Measurements from ENCODE around the gene TLR10.
"Not testable (repeated sequence)": the region's sequence is repeated elsewhere in the genome, so short reads cannot be mapped to it uniquely, and the experiment has no call there.

The TLR10 gene

DNA sequence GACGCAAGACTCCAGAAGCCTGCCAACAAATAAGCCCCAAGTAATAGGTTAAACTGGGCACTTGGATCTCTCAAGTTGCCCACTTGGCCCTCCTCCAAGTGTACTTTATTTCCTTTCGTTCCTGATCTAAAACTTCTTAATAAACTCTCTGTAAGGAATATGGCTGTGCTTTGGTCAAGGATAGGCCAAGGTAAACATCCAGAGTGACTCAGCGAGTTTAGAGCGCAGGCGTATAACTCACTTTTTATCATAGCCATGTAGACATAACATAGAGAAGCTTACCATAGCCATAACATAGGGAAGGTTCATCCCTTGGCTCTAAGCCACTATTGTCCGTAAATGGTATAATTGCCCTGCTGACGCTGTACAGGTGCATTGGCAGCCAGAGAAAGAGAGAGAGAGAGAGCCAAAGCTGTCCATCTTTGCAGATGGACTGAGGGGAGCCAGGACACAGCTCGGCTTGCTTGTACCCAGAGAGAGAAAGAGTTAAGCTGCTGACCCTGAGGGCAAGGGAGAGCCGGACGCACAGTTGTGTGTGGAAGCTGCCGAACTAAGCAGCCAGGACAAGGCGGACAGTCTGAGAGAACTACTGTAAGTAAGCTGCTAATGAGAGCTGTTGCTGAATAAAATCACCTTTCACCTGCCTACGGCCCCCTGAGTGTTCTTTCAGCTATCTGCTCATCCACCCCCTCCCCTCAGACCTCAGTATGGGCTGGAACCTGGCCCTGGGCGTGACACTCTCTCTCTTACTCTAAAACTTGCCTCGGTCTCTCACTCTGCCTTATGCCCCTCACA lies 20.0 kb upstream of the TLR10 start:
- no peak for DNase-seq

DNA sequence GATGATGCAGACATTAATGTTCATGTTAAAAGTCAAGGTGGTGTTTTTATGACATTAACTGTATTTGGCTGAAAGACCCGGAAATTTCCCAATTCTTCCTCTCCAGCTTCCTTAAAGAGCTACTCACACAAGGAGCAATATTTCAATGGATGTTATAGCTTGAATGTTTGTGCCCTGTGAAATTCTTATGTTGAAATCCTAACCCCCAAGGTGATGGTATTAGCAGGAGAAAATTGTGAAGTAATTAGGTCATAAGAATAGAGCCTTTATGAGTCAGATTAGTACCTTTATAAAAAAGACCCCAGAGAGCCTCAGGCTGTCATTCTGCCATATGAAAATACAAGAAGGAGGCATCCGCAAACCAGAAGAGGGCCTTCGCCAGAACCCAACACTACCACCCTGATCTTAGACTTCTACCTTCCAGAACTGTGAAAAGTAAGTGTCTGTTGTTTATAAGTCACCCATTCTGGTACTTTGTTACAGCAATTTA lies 18.2 kb upstream of the TLR10 start:
- no peak for DNase-seq

DNA sequence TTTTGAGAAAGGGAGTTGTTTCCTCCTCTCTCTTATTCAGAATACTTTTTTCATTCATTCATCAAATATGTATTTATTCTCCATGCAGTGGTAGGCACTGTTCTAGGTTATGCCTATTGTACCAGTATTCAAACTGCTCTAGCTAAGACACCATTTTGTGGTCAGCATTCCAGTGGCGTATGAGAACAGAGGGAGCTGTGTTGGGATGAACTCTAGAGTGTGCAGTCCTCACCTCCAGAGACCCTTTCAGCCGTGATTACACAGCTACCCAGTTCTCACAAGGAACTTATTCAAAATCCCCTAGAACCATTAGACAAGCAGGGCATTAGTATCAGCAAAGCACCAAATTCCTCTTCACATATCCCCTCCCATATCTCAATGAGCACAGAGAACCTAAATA lies 17.6 kb upstream of the TLR10 start:
- no peak for DNase-seq

DNA sequence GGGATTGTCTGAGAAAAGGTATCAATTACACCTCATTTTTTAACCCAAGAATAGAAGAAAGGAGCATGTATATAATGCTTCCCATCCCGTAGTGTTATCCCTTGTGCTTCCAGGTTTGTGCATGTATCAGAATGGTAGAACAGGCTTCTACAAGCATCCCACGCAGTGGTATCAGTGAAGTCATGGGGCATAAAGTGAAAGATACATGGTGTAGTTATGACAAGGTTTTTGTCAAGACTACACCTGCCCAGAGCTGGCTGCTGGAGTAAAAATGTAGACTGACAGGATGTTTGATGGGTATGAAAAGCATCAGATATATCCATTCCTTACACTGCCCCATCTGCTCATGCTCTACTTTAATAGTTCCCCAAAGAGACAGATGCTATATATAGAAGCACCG lies 12.3 kb upstream of the TLR10 start:
- DNase-seq: no peak

DNA sequence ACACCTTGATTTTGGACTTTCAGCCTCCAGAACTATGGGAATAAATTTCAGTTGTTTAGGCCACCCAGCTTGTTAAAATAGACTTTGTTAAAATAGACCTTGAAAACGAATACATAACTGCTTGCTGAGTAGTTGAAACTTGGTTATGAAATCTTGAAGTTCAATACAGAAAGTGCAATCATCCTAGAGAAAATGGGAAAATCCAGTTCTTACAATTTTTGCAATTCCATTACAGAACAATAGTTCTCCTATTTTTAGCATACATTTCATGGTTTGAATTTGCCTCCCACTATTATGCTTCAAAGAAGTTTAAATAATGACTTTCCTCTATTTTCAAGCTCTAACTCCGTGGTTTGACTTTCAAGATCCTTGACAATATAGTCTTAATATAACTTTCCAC lies 11.3 kb upstream of the TLR10 start:
- no peak for DNase-seq

DNA sequence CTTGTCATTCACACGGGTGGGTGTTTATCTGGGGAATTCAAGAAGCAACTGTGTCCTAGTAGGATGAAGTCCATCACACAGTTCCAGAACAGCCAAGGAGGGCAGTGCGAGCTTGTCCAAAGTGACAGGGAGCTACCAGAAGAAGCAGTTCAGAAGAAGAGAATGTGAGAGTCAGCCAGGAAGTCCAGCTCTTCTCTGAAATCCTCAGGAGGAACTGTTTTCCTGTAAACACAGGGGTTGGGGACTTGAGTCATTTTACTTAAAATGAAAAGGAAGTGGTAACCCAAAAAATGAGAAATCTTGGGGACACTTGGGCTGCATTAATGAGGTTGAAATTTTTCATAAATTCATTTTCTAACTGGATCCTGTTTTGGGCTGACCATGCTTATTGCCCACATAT lies 8.2 kb upstream of the TLR10 start:
- no peak for DNase-seq

DNA sequence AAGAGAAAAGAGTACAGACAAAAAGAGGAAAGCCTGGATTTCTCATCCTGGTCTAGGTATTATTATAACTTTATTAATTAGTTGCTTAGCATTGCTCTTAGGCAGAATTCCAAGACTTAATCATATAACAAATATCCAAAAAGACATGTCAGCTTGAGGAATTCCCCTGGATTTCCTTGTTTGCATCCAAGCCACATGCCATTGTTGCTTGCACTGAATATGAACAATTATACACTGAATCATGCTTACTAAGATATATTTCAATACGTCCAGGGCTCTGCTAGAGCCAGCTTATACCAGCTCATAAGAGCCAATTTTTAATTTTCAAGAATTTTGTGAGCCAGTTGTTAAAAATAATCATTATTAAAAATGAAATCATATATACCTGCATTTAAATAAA lies 5.5 kb upstream of the TLR10 start:
- no peak for DNase-seq

DNA sequence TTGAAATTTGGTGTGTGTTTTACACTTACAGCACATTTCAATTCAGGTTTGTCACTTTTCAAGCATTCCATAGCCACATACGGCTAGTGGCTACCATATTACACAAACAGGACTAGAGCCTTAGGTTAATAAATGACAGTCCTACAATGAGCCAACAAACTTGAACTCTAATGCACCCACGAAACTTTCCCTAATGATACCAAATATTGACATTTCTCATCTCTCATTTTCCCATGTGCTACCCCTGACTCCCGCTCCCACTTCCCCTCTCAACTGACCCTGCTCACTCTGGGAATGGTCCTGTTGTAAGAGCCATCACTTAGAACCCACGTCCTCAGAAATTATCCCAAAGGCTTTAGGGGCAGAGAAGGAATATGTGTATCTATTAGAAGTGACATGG lies 4.9 kb upstream of the TLR10 start:
- DNase-seq: no peak

DNA sequence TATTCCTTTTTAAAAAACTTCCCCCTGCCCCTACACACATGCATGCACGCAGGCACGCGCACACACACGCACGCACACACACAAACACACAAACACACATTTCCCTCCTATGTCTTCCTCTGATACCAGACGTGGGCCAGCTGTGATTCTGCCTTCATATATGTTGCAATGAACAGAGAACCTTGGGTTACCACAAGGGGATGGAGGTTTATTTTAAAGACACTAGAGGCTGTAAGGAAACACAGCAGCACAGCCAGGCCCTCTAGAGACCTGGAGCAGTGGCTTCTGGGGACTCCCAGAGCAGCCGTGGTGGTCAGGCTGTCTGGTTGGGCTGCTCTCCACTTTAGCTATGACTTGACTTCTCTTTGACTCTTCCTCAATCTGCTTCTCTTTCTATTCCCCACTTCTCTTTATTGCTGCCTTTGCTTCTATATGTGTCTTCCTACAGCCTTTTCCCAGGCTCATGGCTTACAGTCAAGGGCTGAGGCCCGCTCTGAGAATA lies 3.2 kb upstream of the TLR10 start:
- no peak for DNase-seq

DNA sequence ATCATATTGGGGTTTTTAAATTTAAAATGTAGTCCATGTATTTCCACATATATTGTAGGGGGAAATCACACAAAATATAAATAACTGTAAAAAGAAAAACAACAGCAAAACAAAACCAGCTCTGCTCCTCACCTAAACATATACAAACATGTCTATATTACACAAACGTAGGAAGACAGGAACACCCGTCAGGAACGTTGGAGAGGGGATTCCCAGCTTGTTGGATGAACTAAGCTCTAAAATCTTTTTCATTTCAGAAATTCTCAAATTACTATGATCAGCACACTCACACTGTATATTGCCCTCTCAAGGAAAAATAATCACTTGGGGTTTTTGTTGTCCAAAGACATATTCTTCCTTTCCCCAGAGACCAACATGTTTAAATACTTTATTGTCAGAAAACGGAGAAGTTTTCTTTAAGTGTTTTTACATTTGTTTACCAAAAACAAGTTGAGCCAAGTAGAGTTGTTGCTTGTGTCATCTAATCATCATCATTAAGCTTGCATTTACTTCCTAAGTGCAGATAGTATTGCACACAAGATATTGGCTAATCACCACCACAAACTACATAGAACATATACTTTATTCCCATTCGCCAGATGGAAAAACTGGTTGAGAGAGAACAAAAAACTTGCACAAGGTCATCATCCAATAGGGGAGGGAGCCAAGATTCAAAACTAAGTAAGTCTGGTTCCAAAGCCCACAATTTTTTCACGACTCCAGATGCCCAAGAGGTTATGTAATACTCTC lies 2.4 kb upstream of the TLR10 start:
- DNase-seq: no peak

DNA sequence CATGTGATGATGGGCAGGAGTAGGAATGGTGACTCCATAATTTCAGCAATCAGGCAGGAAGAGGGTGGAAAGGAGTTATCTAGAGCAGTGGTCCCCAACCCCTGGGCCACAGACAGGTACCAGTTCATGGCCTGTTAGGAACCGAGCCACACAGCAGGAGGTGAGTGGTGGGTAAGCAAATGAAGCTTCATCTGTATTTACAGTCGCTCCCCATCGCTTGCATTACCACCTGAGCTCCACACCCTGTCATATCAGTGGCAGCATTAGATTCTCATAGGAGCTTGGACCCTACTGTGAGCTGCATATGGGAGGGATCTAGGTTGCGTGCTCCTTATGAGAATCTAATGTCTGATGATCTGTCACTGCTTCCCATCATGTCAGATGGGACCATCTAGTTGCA lies 1.4 kb upstream of the TLR10 start:
- no peak for DNase-seq

DNA sequence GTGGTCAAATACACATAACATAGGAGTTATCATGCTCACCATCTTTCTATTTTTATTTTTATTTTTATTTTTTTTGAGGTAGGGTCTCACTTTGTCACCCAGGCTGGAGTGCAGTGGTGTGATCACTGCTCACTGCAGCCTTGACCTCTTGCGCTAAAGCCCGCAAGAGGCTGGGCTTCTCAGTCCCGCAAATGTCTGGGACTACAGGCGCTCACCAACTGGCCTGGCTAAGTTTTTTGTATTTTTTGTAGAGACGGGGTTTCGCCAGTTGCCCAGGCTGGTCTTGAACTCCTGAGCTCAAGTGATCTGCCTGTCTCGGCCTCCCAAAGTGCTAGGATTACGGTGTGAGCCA lies 295 bp upstream of the TLR10 start:
- no peak for DNase-seq

DNA sequence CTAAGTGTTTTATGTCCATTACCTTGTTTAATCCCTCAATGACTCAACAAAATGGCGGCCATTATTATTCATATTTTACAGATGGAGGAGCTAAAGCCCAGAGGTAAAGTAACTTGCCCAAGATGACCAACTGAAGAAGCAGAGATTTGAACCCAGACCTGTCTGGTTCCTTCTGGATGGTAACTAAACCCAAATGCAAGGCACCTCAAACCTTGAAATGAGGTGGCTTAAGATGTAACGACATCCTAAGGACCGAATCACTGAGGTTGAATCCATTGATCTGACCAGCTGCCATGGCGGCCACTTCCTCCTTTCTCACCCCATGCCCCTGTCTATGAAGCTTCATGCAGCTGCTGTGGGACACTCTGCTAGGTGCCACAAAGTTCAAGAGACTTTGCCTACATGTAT lies 932 bp downstream of the TLR10 start:
- DNase-seq: no peak

DNA sequence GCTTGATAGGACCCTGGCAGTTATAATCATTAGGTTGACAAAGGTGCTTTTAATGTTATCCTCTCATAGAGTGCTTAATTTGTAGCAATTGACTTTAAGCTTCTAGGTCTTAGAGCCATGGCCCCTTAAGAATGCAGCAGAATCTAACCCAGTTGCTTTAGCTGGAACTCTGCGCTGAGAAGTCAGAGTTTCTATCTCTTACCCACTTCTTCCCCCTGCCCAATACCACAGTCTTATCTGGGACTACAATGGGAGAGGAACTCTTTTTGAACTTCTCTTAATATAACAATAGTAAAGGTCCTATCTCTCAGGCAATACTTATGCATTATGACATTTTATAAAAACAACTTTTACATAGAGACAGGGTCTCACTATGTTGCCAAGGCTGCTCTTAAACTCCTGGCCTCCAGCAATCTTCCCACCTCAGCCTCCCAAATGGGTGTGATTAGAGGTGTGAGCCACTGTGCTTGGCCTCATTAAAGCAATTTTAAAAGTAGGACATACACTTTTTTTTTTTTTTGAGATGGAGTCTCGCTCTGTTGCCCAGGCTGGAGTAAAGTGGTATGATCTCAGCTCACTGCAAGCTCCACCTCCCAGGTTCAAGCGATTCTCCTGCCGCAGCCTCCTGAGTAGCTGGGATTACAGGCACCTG lies 1.8 kb downstream of the TLR10 start:
- DNase-seq: no peak

DNA sequence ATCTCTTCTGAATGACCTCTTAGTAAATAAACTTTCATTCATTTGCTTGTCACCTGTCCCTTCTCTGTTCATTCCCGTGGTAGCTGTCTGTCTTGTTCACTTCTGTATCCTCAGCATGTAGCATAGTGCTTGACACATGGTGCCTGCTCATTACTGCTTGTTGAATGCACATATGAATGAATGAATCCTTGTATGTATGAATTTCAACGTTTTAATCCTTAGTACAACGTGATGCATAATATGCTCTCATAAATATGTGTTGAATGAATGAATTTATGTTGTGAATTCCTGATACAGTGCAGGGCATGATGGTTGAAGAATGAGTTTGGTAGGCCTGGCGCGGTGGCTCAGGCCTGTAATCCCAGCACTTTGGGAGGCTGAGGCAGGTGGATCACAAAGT lies 3.0 kb downstream of the TLR10 start:
- no peak for DNase-seq

DNA sequence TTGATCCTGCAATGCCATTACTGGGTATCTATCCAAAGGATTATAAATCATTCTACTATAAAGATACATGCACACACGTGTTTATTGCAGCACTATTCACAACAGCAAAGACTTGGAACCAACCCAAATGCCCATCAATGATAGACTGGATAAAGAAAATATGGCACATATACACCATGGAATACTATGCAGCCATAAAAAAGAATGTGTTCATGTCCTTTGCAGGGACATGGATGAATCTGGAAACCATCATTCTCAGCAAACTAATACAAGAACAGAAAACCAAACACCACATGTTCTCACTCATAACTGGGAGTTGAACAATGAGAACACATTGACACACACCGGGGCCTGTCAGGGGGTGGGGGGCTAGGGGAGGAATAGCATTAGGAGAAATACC lies 4.9 kb downstream of the TLR10 start:
- DNase-seq: not testable (repeated sequence)

DNA sequence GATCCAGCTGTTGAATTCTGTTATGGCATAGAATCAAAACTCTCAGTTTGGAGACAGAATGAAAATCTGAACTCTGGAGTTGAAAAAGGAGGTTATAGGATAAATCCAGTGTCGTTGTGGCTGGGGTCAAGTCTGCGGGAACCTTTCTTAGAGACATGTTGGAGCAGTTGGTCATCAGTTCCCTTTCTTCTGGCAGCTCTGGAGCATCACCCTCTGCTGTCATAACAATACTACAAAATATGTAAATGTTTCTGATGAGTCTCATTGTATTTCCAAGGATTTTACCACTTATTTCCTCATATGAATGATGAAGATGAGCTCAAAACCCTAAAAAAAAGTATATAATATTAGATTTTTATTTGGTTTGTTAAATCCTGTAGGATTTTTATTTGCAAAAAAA lies 7.5 kb downstream of the TLR10 start:
- no peak for DNase-seq

DNA sequence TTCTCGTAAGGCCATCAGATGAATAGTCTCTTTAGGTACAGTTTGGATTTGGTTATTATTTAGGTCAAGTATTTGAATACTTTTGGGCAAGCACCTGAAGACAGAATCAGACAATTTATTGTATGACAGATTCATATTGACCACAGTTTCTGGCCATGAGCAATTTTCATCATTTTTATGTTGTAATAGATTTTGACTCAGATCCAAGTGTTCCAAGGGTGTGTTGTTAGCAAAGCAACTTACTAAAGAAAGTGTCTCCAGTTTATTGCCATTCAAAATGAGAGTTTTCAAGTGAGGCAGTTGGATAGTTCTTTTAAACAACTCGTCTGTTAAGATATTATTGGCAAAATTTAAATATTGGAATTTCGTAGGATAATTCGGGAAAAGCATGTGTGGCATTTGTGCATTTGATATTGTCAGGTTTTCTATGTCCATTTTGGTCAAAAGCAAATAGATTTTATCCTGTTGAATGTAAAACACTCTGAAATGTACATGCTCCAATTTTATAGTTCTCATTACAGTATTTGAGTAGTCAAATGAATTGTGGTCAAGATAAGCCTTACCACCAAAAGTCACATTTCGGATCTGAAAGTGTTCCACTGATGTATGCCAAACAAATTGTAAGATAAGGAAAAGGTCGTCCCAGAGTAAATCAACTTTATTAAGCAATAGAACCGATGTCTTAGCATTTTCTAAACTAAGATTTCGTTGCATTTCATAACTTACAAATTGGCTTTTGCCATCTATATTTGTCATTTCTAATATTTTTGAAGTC lies 8.4 kb downstream of the TLR10 start:
- DNase-seq: no peak

DNA sequence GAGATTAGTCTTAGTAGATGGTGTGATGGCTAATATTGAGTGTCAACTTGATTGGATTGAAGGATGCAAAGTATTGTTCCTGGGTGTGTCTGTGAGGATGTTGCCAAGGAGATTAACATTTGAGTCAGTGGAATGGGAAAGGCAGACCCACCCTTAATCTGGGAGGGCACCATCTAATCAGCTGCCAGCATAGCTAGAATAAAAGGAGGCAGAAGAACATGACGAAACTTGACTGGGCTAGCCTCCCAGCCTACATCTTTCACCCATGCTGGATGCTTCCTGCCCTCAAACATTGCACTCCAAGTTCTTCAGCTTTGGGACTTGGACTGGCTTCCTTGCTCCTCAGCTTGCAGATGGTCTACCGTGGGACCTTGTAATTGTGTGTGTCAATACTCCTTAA lies 12.5 kb downstream of the TLR10 start:
- DNase-seq: not testable (repeated sequence)

DNA sequence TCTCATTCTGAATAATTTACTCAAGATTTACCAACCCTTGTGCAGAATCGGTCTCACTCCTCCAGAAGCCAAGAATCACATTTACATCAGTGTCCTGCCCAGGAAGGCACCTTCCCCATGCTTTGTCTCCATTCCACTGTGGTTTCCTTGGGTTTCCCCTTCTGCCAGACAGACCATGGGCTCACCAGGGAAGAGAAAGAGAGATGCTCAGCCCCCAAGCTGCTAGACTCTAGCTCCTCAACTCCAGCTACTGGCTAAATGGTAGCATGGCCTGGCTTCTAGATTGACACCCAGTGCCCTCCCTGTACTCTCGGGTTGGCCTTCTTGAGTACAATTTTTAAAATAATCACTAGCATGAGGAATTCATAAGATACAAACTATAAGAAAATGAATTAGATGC lies 12.9 kb downstream of the TLR10 start:
- no peak for DNase-seq

DNA sequence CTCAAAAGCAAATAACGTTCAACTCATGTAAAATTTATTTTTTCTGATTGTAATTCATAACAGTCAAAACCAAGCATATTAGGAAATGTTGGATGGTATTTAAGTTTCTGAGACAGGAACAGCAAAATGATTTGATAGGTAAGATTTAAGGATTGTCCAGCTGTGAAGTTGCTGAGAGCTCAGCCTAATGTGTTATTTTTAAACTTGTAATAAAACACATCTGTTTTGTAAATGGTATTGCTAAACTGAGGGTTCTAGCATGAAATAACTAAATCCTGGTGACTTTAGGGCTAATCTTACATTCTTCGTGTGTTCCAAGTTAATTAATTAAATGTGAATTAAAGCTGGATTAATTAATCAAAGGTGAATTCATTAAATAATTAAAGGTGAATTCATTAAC lies 13.3 kb downstream of the TLR10 start:
- no peak for DNase-seq

DNA sequence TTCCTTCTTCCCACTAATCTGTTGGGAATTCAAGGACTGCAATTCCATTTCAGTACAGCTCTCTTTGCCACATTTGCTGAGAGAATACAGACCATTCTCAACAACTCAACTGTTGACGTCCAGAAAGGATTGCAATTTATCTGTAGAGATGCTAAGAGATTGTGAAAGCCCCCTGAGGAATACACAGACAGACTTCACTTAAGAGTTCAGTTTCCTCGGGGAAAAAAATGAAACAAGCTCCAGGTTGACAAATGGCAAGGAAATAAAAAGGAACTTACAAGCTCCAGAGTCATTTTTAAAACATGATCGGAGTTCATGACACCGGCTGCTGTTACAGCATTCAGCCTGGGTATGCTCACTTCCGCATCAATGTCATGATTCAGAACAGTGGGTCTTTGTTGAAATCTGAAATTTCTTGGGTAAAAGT lies 13.8 kb downstream of the TLR10 start:
- DNase-seq: no peak

DNA sequence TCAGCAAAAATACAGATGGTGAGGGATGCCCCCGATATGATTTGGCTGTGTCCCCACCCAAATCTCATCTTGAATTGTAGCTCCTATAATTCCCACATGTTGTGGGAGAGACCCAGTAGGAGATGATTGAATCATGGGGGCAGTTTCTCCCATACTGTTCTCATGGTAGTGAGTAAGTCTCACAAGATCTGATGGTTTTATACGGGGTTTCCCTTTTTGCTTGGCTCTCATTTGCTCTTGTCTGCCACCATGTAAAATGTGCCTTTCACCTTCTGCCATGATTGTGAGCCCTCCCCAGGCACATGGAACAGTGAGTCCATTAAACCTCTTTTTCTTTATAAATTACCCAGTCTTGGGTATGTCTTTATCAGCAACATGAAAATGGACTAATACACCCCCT lies 15.8 kb downstream of the TLR10 start:
- not testable (repeated sequence) for DNase-seq

Measured in islet precursor cell (in vitro differentiated cells).